ENCODE results near the gene C11orf65. TPM values are rescaled to one million over a fixed set of nuclear protein-coding genes. Genes with fewer than 3 reads are reported as not detected.
A peak's percentile ranks its signal among the peaks of the same experiment; 100 is the strongest.

Gene C11orf65
- polyA plus RNA-seq (2013, experiment 1 of 2), result 2.4 TPM
- polyA plus RNA-seq (2013, experiment 2 of 2), result 2.4 TPM

- H2BK12ac ChIP-seq (ENCODE audit: low read length), result no peak within 1 kb of the TSS
- H3K9ac ChIP-seq (ENCODE audit: low read depth, low read length, poor library complexity), result peak within 1 kb of the TSS; percentile 78
- H3K4me1 ChIP-seq (ENCODE audit: control insufficient read depth in 2 of 2, insufficient read depth in 1 of 2, low read depth in 1 of 2, low read length in 2 of 2), result no peaks in the 10 kb centered on the region
- H3K27me3 ChIP-seq (ENCODE audit: control insufficient read depth in 3 of 3, insufficient read depth in 3 of 3, low read depth in 1 of 3, low read length in 3 of 3), result no peaks in the 10 kb centered on the region
- no peaks in the 10 kb centered on the region for H3K79me1 ChIP-seq (ENCODE audit: low read depth, low read length)
- H2BK5ac ChIP-seq (ENCODE audit: low read length), result no peak within 1 kb of the TSS
- peak within 1 kb of the TSS; percentile 88 for H3K27ac ChIP-seq (replicated peaks; ENCODE audit: low read length)
- H3K23ac ChIP-seq (ENCODE audit: low read depth, low read length, poor library complexity), result peak within 1 kb of the TSS; percentile 22
- H2BK15ac ChIP-seq (ENCODE audit: low read length), result no peak within 1 kb of the TSS
- no peaks in the 10 kb centered on the region for H3K36me3 ChIP-seq (replicated peaks in 1 of 2; ENCODE audit: control insufficient read depth in 2 of 2, insufficient read depth in 2 of 2, low read length in 2 of 2)
- no peak within 1 kb of the TSS for H4K91ac ChIP-seq (ENCODE audit: low read depth, low read length, poor library complexity)
- H3K9me3 ChIP-seq (replicated peaks in 1 of 2; ENCODE audit: control insufficient read depth in 2 of 2, insufficient read depth in 1 of 2, low read depth in 1 of 2, low read length in 2 of 2), result no peaks in the 10 kb centered on the region
- H3K4ac ChIP-seq (ENCODE audit: low read length), result no peak within 1 kb of the TSS
- H3K4me3 ChIP-seq (ENCODE audit: low read length in 2 of 2), result peak within 1 kb of the TSS; percentile 64 to 89
- H2AK5ac ChIP-seq (ENCODE audit: low read depth, low read length), result no peak within 1 kb of the TSS
- peak within 1 kb of the TSS; percentile 61 for H3K4me2 ChIP-seq (ENCODE audit: insufficient read depth, low read length, poor library complexity, severe bottlenecking)
- H2AFZ ChIP-seq (ENCODE audit: low read length), result peak within 1 kb of the TSS; percentile 85
- H3K14ac ChIP-seq (ENCODE audit: low read length), result no peak within 1 kb of the TSS
- DNase-seq (ENCODE audit: low spot score), result peak; percentile 93
- H2BK120ac ChIP-seq (ENCODE audit: low read depth, low read length), result no peak within 1 kb of the TSS
- H4K8ac ChIP-seq (ENCODE audit: low read depth, low read length), result no peak within 1 kb of the TSS
- WGBS, 2 donors (ENCODE audit: extremely low coverage in 2 of 2, insufficient read length in 2 of 2, insufficient replicate concordance in 1 of 2), result no CpG with 5 or more reads among the region's 35 CpGs
- H3K18ac ChIP-seq (ENCODE audit: low read length), result peak within 1 kb of the TSS; percentile 78
Measured at GRCh38 chr11:108467091-108467823, at the start of gene C11orf65. Gene C11orf65 (minus strand): TSS chr11:108467529. CDS start chr11:108461559, 5,970 bp downstream.

- Histone ChIP-seq H2BK5ac (ENCODE audit: low read length) (no peak overlapping the region), H2AFZ (ENCODE audit: low read length) (no peak overlapping the region), H2BK12ac (ENCODE audit: low read length) (no peak overlapping the region), H3K4me3 (ENCODE audit: low read length in 2 of 2) (no peak overlapping the region), H3K14ac (ENCODE audit: low read length) (no peak overlapping the region), H3K4me2 (ENCODE audit: insufficient read depth, low read length, poor library complexity, severe bottlenecking) (no peak overlapping the region), H3K27me3 (ENCODE audit: control insufficient read depth in 3 of 3, insufficient read depth in 3 of 3, low read depth in 1 of 3, low read length in 3 of 3) (no peaks in the 10 kb centered on the region), H3K9me3 (replicated peaks in 1 of 2; ENCODE audit: control insufficient read depth in 2 of 2, insufficient read depth in 1 of 2, low read depth in 1 of 2, low read length in 2 of 2) (no peaks in the 10 kb centered on the region), H3K23ac (ENCODE audit: low read depth, low read length, poor library complexity) (no peak overlapping the region), H3K18ac (ENCODE audit: low read length) (no peak overlapping the region), H4K8ac (ENCODE audit: low read depth, low read length) (no peak overlapping the region), H2BK120ac (ENCODE audit: low read depth, low read length) (no peak overlapping the region), H3K79me1 (ENCODE audit: low read depth, low read length) (no peaks in the 10 kb centered on the region), H3K9ac (ENCODE audit: low read depth, low read length, poor library complexity) (no peak overlapping the region), H3K36me3 (replicated peaks in 1 of 2; ENCODE audit: control insufficient read depth in 2 of 2, insufficient read depth in 2 of 2, low read length in 2 of 2) (no peaks in the 10 kb centered on the region), H3K27ac (replicated peaks; ENCODE audit: low read length) (no peak overlapping the region), H2BK15ac (ENCODE audit: low read length) (no peak overlapping the region), H3K4ac (ENCODE audit: low read length) (no peak overlapping the region), H3K4me1 (ENCODE audit: control insufficient read depth in 2 of 2, insufficient read depth in 1 of 2, low read depth in 1 of 2, low read length in 2 of 2) (no peaks in the 10 kb centered on the region), H4K91ac (ENCODE audit: low read depth, low read length, poor library complexity) (no peak overlapping the region), H2AK5ac (ENCODE audit: low read depth, low read length) (no peak overlapping the region)
- no peak for DNase-seq (ENCODE audit: low spot score)
- no CpG with 5 or more reads among the region's 4 CpGs for WGBS, 2 donors (ENCODE audit: extremely low coverage in 2 of 2, insufficient read length in 2 of 2, insufficient replicate concordance in 1 of 2)
Measured at GRCh38 chr11:108516125-108516524, 48.8 kb upstream of the C11orf65 start.

- Histone ChIP-seq H4K91ac (ENCODE audit: low read depth, low read length, poor library complexity) (no peak overlapping the region), H3K23ac (ENCODE audit: low read depth, low read length, poor library complexity) (no peak overlapping the region), H2BK5ac (ENCODE audit: low read length) (no peak overlapping the region), H2AK5ac (ENCODE audit: low read depth, low read length) (no peak overlapping the region), H2AFZ (ENCODE audit: low read length) (no peak overlapping the region), H3K4me1 (ENCODE audit: control insufficient read depth in 2 of 2, insufficient read depth in 1 of 2, low read depth in 1 of 2, low read length in 2 of 2) (no peaks in the 10 kb centered on the region), H3K9ac (ENCODE audit: low read depth, low read length, poor library complexity) (no peak overlapping the region), H3K18ac (ENCODE audit: low read length) (no peak overlapping the region), H3K27ac (replicated peaks; ENCODE audit: low read length) (no peak overlapping the region), H4K8ac (ENCODE audit: low read depth, low read length) (no peak overlapping the region), H3K4me3 (ENCODE audit: low read length in 2 of 2) (no peak overlapping the region), H3K14ac (ENCODE audit: low read length) (no peak overlapping the region), H3K4ac (ENCODE audit: low read length) (no peak overlapping the region), H2BK120ac (ENCODE audit: low read depth, low read length) (no peak overlapping the region), H3K27me3 (ENCODE audit: control insufficient read depth in 3 of 3, insufficient read depth in 3 of 3, low read depth in 1 of 3, low read length in 3 of 3) (no peaks in the 10 kb centered on the region), H3K79me1 (ENCODE audit: low read depth, low read length) (no peaks in the 10 kb centered on the region), H3K9me3 (replicated peaks in 1 of 2; ENCODE audit: control insufficient read depth in 2 of 2, insufficient read depth in 1 of 2, low read depth in 1 of 2, low read length in 2 of 2) (peaks cover 0 to 3% of the 10 kb centered on the region in 2 donors), H3K4me2 (ENCODE audit: insufficient read depth, low read length, poor library complexity, severe bottlenecking) (no peak overlapping the region), H2BK15ac (ENCODE audit: low read length) (no peak overlapping the region), H3K36me3 (replicated peaks in 1 of 2; ENCODE audit: control insufficient read depth in 2 of 2, insufficient read depth in 2 of 2, low read length in 2 of 2) (no peaks in the 10 kb centered on the region), H2BK12ac (ENCODE audit: low read length) (no peak overlapping the region)
- DNase-seq (ENCODE audit: low spot score), result no peak
- no CpG with 5 or more reads among the region's 2 CpGs for WGBS, 2 donors (ENCODE audit: extremely low coverage in 2 of 2, insufficient read length in 2 of 2, insufficient replicate concordance in 1 of 2)
Measured at GRCh38 chr11:108512708-108513107, 45.4 kb upstream of the C11orf65 start.

GRCh38 chr11:108511851-108512474, 44.6 kb upstream of the C11orf65 start:
- WGBS, 2 donors (ENCODE audit: extremely low coverage in 2 of 2, insufficient read length in 2 of 2, insufficient replicate concordance in 1 of 2), result no CpG with 5 or more reads among the region's 2 CpGs
- no peak overlapping the region for H3K23ac ChIP-seq (ENCODE audit: low read depth, low read length, poor library complexity)
- no peak overlapping the region for H2BK120ac ChIP-seq (ENCODE audit: low read depth, low read length)

More at GRCh38 chr11:108511851-108512474, 44.6 kb upstream of the C11orf65 start:
- no peak overlapping the region for H3K9ac ChIP-seq (ENCODE audit: low read depth, low read length, poor library complexity)
- H3K14ac ChIP-seq (ENCODE audit: low read length), result no peak overlapping the region
- H2BK15ac ChIP-seq (ENCODE audit: low read length), result no peak overlapping the region
- no peaks in the 10 kb centered on the region for H3K4me1 ChIP-seq (ENCODE audit: control insufficient read depth in 2 of 2, insufficient read depth in 1 of 2, low read depth in 1 of 2, low read length in 2 of 2)
- H2BK5ac ChIP-seq (ENCODE audit: low read length), result no peak overlapping the region
- H3K4ac ChIP-seq (ENCODE audit: low read length), result no peak overlapping the region
- H3K4me3 ChIP-seq (ENCODE audit: low read length in 2 of 2), result no peak overlapping the region
- no peak overlapping the region for H2BK12ac ChIP-seq (ENCODE audit: low read length)
- no peaks in the 10 kb centered on the region for H3K79me1 ChIP-seq (ENCODE audit: low read depth, low read length)
- H4K91ac ChIP-seq (ENCODE audit: low read depth, low read length, poor library complexity), result no peak overlapping the region
- DNase-seq (ENCODE audit: low spot score), result no peak
- H3K27ac ChIP-seq (replicated peaks; ENCODE audit: low read length), result no peak overlapping the region
- H3K4me2 ChIP-seq (ENCODE audit: insufficient read depth, low read length, poor library complexity, severe bottlenecking), result no peak overlapping the region
- no peaks in the 10 kb centered on the region for H3K36me3 ChIP-seq (replicated peaks in 1 of 2; ENCODE audit: control insufficient read depth in 2 of 2, insufficient read depth in 2 of 2, low read length in 2 of 2)
- H2AFZ ChIP-seq (ENCODE audit: low read length), result no peak overlapping the region
- H2AK5ac ChIP-seq (ENCODE audit: low read depth, low read length), result no peak overlapping the region
- H3K9me3 ChIP-seq (replicated peaks in 1 of 2; ENCODE audit: control insufficient read depth in 2 of 2, insufficient read depth in 1 of 2, low read depth in 1 of 2, low read length in 2 of 2), result peaks cover 0 to 3% of the 10 kb centered on the region in 2 donors
- H4K8ac ChIP-seq (ENCODE audit: low read depth, low read length), result no peak overlapping the region
- no peak overlapping the region for H3K18ac ChIP-seq (ENCODE audit: low read length)
- no peaks in the 10 kb centered on the region for H3K27me3 ChIP-seq (ENCODE audit: control insufficient read depth in 3 of 3, insufficient read depth in 3 of 3, low read depth in 1 of 3, low read length in 3 of 3)

Measured in neuronal stem cell (in vitro differentiated cells).